HG02571 (cell line): ENCODE results near the gene CDA.

Source experiments
- ATAC-seq: cut with Tn5 transposase; IDR thresholded peaks from one replicate; pipeline ENCODE4 v1.9.1; 2021; ENCODE audit warnings: mild to moderate bottlenecking, moderate library complexity; ENCODE audit not compliant: unreplicated experiment

The CDA gene

GRCh38 chr1:20648438-20648837 is 59.5 kb downstream of the CDA start:
- ATAC-seq: no peak

GRCh38 chr1:20648946-20649345 is 60.0 kb downstream of the CDA start:
- ATAC-seq: no peak

- ATAC-seq: no peak
These were observed 63.4 kb downstream of the CDA start for GRCh38 chr1:20652300-20652699.

- ATAC-seq: no peak
These were observed 65.3 kb downstream of the CDA start for GRCh38 chr1:20654104-20654690.

- ATAC-seq: no peak
These were observed 68.1 kb downstream of the CDA start for GRCh38 chr1:20657024-20657423.

GRCh38 chr1:20658166-20658915 is 69.4 kb downstream of the CDA start:
- no peak for ATAC-seq

GRCh38 chr1:20660363-20660762 is 71.5 kb downstream of the CDA start:
- no peak for ATAC-seq

GRCh38 chr1:20660847-20661206 is 71.9 kb downstream of the CDA start:
- ATAC-seq: no peak

- peak; percentile 94 for ATAC-seq
These were observed 72.6 kb downstream of the CDA start, which contains the start of gene DDOST for GRCh38 chr1:20661207-20662109. DDOST (minus strand) TSS chr1:20661369; CDS start chr1:20661350, 19 bp downstream.

GRCh38 chr1:20662110-20662475 is 73.2 kb downstream of the CDA start:
- ATAC-seq: no peak

- no peak for ATAC-seq
These were observed 74.5 kb downstream of the CDA start for GRCh38 chr1:20663365-20663764.

GRCh38 chr1:20663969-20664715 is 75.2 kb downstream of the CDA start:
- no peak for ATAC-seq

GRCh38 chr1:20665726-20666125 is 76.8 kb downstream of the CDA start:
- ATAC-seq: no peak

GRCh38 chr1:20666146-20666545 is 77.2 kb downstream of the CDA start:
- ATAC-seq: no peak

- no peak for ATAC-seq
These were observed 77.9 kb downstream of the CDA start for GRCh38 chr1:20666804-20667203.
